NCI-H748 (cell line): ENCODE data around the gene COL27A1.
"Not testable (repeated sequence)": the region's sequence is repeated elsewhere in the genome, so short reads cannot be mapped to it uniquely, and the experiment has no call there.

Source experiments
- DNase-seq: peaks from one replicate; lab custom pipeline; 2025; ENCODE audit not compliant: unreplicated experiment; lab: John Stamatoyannopoulos, UW

Gene COL27A1

GRCh38 chr9:114331229-114332195 lies 176.2 kb downstream of the COL27A1 start:
- DNase-seq = not testable (repeated sequence)

GRCh38 chr9:114332474-114333040 lies 177.2 kb downstream of the COL27A1 start:
- not testable (repeated sequence) for DNase-seq

GRCh38 chr9:114333718-114334117 lies 178.4 kb downstream of the COL27A1 start:
- not testable (repeated sequence) for DNase-seq

- DNase-seq = no peak
These were observed 179.2 kb downstream of the COL27A1 start for GRCh38 chr9:114334490-114334889.

- no peak for DNase-seq
These were observed 180.4 kb downstream of the COL27A1 start for GRCh38 chr9:114335745-114336144.

GRCh38 chr9:114336157-114336556 lies 180.8 kb downstream of the COL27A1 start:
- DNase-seq = no peak

GRCh38 chr9:114336699-114337395 lies 181.5 kb downstream of the COL27A1 start:
- no peak for DNase-seq

- no peak for DNase-seq
These were observed 182.8 kb downstream of the COL27A1 start for GRCh38 chr9:114338187-114338586.

GRCh38 chr9:114339130-114339908 lies 184.0 kb downstream of the COL27A1 start:
- DNase-seq = peak; percentile 24

GRCh38 chr9:114341152-114341830 lies 186.0 kb downstream of the COL27A1 start:
- DNase-seq = no peak

- no peak for DNase-seq
These were observed 186.7 kb downstream of the COL27A1 start for GRCh38 chr9:114341991-114342390.

- no peak for DNase-seq
These were observed 187.6 kb downstream of the COL27A1 start for GRCh38 chr9:114342755-114343440.

- DNase-seq = no peak
These were observed 188.3 kb downstream of the COL27A1 start for GRCh38 chr9:114343471-114344187.

- DNase-seq = no peak
These were observed 188.8 kb downstream of the COL27A1 start for GRCh38 chr9:114344188-114344566.

GRCh38 chr9:114344692-114345091 lies 189.4 kb downstream of the COL27A1 start:
- no peak for DNase-seq

- DNase-seq = no peak
These were observed 190.2 kb downstream of the COL27A1 start for GRCh38 chr9:114345493-114346065.

GRCh38 chr9:114346146-114346545 lies 190.8 kb downstream of the COL27A1 start:
- no peak for DNase-seq

GRCh38 chr9:114347675-114348074 lies 192.3 kb downstream of the COL27A1 start:
- no peak for DNase-seq
